Measurements from ENCODE around the gene IL1F10.

Gene IL1F10

DNA sequence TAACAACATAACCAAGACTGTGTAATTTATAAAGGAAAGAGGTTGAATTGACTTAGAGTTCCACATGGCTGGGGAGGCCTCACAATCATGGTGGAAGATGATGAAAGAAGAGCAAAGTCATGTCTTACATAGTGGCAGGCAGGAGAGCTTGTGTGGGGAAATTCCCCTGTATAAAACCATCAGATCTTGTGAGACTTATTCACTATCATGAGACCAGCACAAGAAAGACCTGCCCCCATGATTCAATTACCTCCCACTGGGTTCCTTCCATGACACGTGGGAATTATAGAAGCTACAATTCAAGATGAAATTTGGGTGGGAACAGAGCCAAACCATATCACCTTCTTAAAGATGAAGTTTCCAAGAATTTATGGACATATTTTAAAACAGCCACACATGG is 11.2 kb upstream of the IL1F10 start:
- POLR2A ChIA-PET, result no interaction called here
- CTCF ChIA-PET, result interaction anchor here (1.2 to 1.3 kb wide), 2 partner anchors 24 to 330 kb away, joined by 3 read pairs; no protein-coding TSS in a partner anchor
- TF ChIP-seq, protein P1, sequence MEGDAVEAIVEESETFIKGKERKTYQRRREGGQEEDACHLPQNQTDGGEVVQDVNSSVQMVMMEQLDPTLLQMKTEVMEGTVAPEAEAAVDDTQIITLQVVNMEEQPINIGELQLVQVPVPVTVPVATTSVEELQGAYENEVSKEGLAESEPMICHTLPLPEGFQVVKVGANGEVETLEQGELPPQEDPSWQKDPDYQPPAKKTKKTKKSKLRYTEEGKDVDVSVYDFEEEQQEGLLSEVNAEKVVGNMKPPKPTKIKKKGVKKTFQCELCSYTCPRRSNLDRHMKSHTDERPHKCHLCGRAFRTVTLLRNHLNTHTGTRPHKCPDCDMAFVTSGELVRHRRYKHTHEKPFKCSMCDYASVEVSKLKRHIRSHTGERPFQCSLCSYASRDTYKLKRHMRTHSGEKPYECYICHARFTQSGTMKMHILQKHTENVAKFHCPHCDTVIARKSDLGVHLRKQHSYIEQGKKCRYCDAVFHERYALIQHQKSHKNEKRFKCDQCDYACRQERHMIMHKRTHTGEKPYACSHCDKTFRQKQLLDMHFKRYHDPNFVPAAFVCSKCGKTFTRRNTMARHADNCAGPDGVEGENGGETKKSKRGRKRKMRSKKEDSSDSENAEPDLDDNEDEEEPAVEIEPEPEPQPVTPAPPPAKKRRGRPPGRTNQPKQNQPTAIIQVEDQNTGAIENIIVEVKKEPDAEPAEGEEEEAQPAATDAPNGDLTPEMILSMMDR (IDR thresholded peaks at IDR 0.05; ENCODE audit: control extremely low read depth, extremely low read depth, low read depth, missing control alignments), result no peak
- no peak for DNase-seq (ENCODE audit: extremely low spot score)

DNA sequence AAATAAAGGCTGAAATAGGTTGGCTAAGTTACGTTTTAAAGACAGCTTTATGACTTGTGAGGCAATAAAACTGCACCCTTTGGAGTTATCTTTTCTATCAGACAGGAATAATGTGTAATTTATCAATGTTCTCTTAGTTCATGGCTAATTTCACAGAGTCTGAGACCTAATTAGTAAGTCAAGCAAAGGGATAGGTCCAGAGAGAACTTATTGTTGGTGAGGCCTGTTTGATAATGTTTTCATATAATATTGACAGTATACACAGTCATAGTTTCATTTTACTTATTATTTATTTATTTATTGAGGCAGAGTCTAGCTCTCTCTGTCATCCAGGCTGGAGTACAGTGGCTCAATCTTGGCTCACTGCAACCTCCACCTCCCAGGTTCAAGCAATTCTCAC is 10.7 kb upstream of the IL1F10 start:
- POLR2A ChIA-PET, result no interaction called here
- CTCF ChIA-PET, result interaction anchor here (1.2 to 1.3 kb wide), 2 partner anchors 23 to 331 kb away, joined by 3 read pairs; no protein-coding TSS in a partner anchor
- no peak for DNase-seq (ENCODE audit: extremely low spot score)
- TF ChIP-seq, protein P1 (IDR thresholded peaks at IDR 0.05; ENCODE audit: control extremely low read depth, extremely low read depth, low read depth, missing control alignments), result no peak

DNA sequence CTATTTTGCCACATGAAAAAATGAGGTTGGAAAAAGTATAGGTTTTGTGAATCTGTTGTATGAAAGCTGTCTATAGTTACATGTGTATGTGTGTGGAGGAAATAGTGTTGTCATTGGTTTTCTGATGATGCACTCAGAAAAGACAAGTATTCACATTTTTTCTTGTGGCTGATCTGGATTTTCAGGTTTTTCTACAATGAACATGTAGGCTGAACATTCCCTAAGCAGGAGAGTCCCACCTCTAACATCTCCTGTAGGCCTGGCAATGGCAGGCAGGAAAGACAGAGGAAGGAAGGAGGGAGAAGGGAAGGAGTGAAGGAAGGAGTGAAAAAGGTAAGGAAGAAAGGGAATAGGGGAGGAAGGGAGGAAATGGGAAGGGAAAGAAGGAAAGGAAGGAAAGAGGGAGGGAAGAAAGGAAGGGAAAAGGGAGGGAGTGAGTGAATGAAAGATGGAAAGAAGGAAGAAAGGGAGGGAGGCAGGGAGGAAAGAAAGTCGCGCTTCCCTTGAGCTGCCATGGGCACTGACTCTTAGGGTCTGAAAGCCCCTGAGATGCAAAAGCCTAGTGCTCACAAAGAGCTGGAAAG is 9.3 kb upstream of the IL1F10 start:
- DNase-seq (ENCODE audit: extremely low spot score), result no peak
- TF ChIP-seq, protein P1 (IDR thresholded peaks at IDR 0.05; ENCODE audit: control extremely low read depth, extremely low read depth, low read depth, missing control alignments), result no peak
- ChIA-PET POLR2A (no interaction called here), CTCF (interaction anchor here (0.9 to 1.7 kb wide), 4 partner anchors 17 to 80 kb away, joined by 3 to 8 read pairs (median 3); no protein-coding TSS in a partner anchor)

DNA sequence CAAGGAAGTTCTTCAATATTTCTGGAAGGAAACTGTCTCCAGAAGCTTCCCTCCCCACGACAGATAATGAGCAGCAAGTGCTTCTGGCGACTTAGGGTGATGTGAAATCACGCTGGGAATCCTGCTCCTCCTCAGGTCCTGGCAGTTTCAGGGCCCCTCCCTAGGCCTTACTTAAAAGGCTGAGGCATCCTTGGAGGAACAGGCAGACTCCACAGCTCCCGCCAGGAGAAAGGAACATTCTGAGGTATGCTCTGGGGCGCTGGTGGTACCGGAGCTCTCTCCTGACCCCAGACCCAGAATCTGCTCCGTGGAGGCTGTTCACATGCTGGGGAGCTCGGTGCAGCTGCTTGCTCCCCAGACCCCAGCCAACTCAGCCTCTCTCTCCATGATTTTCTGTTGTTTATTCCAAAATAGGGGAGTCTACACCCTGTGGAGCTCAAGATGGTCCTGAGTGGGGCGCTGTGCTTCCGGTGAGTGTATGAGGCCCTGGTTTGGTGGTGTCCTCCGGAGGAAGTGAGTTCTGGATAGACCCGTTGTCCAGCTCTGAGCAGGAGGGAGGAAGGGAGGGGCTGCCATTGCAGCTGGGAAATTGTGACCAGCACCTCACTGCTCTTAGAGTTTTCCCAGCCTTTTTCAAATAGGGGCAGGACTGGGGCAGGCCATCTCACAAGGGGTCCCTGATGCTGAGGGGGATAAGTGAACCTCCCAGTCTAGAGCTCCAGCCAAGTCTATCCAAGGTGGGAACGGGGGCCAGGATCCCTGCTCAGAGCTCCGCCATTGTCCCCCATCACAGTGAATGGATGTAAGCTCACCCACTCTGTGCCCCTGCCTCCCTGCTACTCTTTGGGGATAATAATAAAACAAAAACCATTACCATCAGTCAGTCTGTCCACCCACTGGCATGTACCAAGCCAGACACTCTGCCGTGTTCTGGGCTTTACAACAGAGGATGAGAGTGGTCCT is 8.5 kb upstream of the IL1F10 start, which contains the start of gene IL36RN:
IL36RN (plus strand) TSS at position 201 of the 963 bp plus-strand sequence; CDS start at position 442, 241 bp downstream.
- ChIA-PET POLR2A (interaction anchor here (0.5 kb wide), 1 partner anchor 9 kb away, joined by 4 read pairs; no protein-coding TSS in a partner anchor), CTCF (interaction anchor here (0.9 to 1.7 kb wide), 5 partner anchors 16 to 79 kb away, joined by 3 to 8 read pairs (median 3); no protein-coding TSS in a partner anchor)
- TF ChIP-seq, protein P1 (IDR thresholded peaks at IDR 0.05; ENCODE audit: control extremely low read depth, extremely low read depth, low read depth, missing control alignments), result no peak
- no peak for DNase-seq (ENCODE audit: extremely low spot score)

DNA sequence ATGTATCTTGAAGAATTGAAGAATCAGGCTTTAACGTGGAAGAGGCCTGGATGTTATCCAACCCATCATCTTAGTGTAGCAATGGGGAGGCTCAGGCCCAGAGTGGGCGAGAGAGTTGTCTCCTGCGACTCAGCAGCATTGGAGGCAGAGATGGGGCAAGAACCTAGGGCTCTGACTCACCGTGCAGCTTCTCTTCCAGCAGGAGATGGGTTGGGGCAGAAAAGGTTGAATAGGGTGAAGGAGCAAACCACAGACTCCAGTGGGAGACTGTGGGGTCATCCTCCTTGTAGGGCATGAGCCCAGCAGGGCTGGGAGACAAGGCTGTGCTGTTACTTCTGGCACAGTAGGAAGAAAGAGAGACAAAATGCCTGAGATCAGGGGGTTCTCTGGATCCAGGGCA is 7.4 kb upstream of the IL1F10 start:
- POLR2A ChIA-PET, result no interaction called here

DNA sequence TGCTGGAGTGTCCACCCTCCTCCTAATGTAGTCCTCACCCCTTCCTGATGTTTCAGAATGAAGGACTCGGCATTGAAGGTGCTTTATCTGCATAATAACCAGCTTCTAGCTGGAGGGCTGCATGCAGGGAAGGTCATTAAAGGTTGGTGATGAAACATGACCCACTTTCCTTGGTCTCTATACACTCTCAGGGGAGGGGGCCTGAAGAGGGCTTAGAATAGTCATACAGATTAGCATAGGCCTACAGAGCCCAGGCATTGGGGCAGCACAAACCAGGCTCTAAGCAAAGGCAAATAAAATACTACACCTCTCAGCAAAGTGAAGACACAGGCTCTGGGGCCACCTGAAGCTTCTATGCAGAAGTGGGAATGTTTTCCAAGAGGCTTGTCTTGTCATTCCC is 7.0 kb upstream of the IL1F10 start:
- ChIA-PET POLR2A (no interaction called here), CTCF (interaction anchor here (1.5 to 1.6 kb wide), 2 partner anchors 8 to 18 kb away, joined by 3 to 7 read pairs; partner anchors contain the start of gene IL36B)
- TF ChIP-seq, protein P1 (IDR thresholded peaks at IDR 0.05; ENCODE audit: control extremely low read depth, extremely low read depth, low read depth, missing control alignments), result no peak
- no peak for DNase-seq (ENCODE audit: extremely low spot score)

More for the DNA sequence above, 7.4 kb upstream of the IL1F10 start:
- CTCF ChIA-PET, result interaction anchor here (1.5 to 1.7 kb wide), 2 partner anchors 18 to 20 kb away, joined by 7 to 8 read pairs; no protein-coding TSS in a partner anchor
- TF ChIP-seq, protein P1 (IDR thresholded peaks at IDR 0.05; ENCODE audit: control extremely low read depth, extremely low read depth, low read depth, missing control alignments), result no peak
- no peak for DNase-seq (ENCODE audit: extremely low spot score)

All from GM10248 (cell line).